Measurements from ENCODE around the gene LIN54. TPM values are rescaled to one million over a fixed set of nuclear protein-coding genes. Genes with fewer than 3 reads are reported as not detected.

The LIN54 gene
- total and polyA plus RNA-seq, 2 of the 13 experiments (the other 11 are each of a cell fraction or from before 2014, with no cell fraction given): 25.2 to 32.9 TPM

DNA sequence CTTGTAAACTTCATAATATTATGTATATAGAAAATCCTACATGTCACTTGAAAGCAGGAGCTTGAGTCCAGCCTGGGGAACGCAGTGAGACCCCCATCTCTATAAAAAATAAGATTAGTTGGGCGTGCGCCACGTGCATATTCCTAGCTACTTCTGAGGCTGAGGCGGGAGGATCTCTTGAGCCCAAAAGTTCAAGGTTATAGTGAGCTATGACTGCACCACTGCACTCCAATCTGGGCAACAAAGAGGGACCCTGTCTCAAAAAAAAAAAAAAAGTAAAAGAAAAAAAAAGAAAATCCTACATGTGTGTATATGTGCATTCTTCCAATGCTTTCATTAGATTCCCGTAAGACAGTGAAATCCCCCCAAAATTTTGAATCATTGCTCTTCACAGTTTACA, 121.3 kb downstream of the LIN54 start (continued):
- TF ChIP-seq HDAC1 (CRISPR knock-in tag; IDR thresholded peaks at IDR 0.05): 0 out of 2 replicates have a peak, but pooled peaks have one; percentile 22
- TF ChIP-seq MXI1 (IDR thresholded peaks at IDR 0.05; ENCODE audit: borderline replicate concordance, low read depth, low read length): peak; percentile 40; the same call in 1 of the 3 replicates
- TF ChIP-seq SAP130 (CRISPR knock-in tag; IDR thresholded peaks at IDR 0.05; ENCODE audit: low read depth): peak; percentile 59
- TF ChIP-seq POLR2A (IDR thresholded peaks at IDR 0.05; ENCODE audit: insufficient read depth in 1 of 2, low read depth in 2 of 2, low read length in 2 of 2): peak in 1 of 2 experiments; percentile 64; a peak in 1 of 4 replicates
- TF ChIP-seq MYC (CRISPR knock-in tag; IDR thresholded peaks at IDR 0.05; ENCODE audit: borderline replicate concordance): peak; percentile 30; the same call in 1 of the 2 replicates

DNA sequence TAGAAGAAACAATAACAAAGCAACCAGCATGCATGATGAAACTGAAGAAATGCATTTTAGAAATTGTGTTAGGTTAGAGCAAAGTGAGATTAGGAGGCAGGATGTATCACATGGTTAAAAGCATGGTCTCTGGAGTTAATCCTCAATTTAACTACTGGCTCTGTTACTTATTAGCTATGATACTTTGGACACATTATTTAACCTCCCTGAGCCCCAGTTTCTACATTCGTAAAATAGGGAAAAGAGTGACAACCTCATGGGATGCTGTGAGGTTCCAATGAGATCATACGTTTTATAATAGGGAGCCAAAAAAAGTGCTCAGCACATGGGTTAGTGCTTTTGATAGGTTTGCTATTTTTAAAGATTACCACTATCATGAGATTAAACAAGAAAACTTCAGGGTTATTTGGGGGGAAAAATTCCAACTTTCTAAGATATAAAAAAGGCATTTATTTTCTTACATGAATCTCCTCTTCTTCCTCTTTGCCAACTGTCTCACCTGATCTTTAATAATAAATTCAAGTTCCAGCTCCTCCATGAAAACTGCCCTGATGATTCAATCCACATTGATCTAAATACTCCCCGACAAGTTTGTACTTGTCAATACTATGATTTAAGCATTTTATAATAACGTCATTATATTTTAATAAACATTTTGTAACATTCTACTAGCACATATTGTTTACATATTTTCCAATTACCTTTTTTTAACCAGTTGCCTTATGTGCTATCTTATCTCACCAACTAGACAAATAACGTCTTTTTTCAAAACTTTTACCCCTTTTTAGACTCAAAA, 124.3 kb downstream of the LIN54 start:
- peak; percentile 78 for DNase-seq (ENCODE audit: low spot score)
- H3K9me3 ChIP-seq (ENCODE audit: low read length): no peaks in the 10 kb centered on the region
- H3K9ac ChIP-seq (ENCODE audit: insufficient read depth, low read depth, low read length): peak overlapping the region; percentile 100
- peaks cover 3 to 20% of the 10 kb centered on the region in 2 experiments; a peak in 4 of 5 replicates for H3K36me3 ChIP-seq (replicated peaks in 1 of 2; ENCODE audit: control insufficient read depth in 1 of 2, insufficient read depth in 2 of 2, low read length in 2 of 2)
- WGBS (ENCODE audit: low lambda C conversion rate): 2% methylated on average over 5 of the region's 5 CpGs
- no peak overlapping the region for H2AFZ ChIP-seq (ENCODE audit: low read length)
- peaks cover 52% of the 10 kb centered on the region for H4K20me1 ChIP-seq (ENCODE audit: insufficient read depth, low read length)
- ChIA-PET CTCF (ENCODE audit: low intra/inter-chr PET ratio, low total read pairs) (no interaction called here), POLR2A (interaction anchor here (1.1 to 6.9 kb wide), 5 partner anchors 8 to 149 kb away, joined by 3 to 76 read pairs (median 6); partner anchors contain the start of genes COPS4 and THAP9)
- no peaks in the 10 kb centered on the region; a peak in 2 of 5 replicates for H3K27me3 ChIP-seq (ENCODE audit: control insufficient read depth in 1 of 2, insufficient read depth in 2 of 2, low read length in 2 of 2)
- peak; percentile 56 for FAIRE-seq
- H3K4me2 ChIP-seq (ENCODE audit: low read depth, low read length): peak overlapping the region; percentile 93
- peaks cover 95% of the 10 kb centered on the region for H3K79me2 ChIP-seq (ENCODE audit: insufficient read depth, low read length)
- intact Hi-C loops (cut with micrococcal nuclease; ENCODE audit: unreplicated experiment) (loop anchor here (5.0 to 10.0 kb wide), 2 partner anchors 126 to 398 kb away; partner anchors contain the start of genes COQ2 and LIN54), in situ Hi-C loops (cut with HindIII; ENCODE audit: extremely low pct_ligation_motif_present, low pct_unique_long_range_greater_than_20kb) (loop anchor here (5.0 kb wide), 1 partner anchor 126 kb away; the partner anchor contains the start of gene LIN54)
- H3K27ac ChIP-seq (ENCODE audit: extremely low read length, insufficient read depth, low read length): peak overlapping the region; percentile 75
- peak; percentile 59 for ATAC-seq
- H3K4me3 ChIP-seq (replicated peaks in 1 of 3; ENCODE audit: insufficient read depth in 1 of 3, low read depth in 2 of 3, low read length in 3 of 3): peak overlapping the region; percentile 74 to 91 (median 81); a peak in 5 of 6 replicates
- peaks cover 51% of the 10 kb centered on the region for H3K4me1 ChIP-seq (ENCODE audit: insufficient read depth, low read length)
- BruUV-seq (replicated peaks): TSS peak; percentile 94
- TF ChIP-seq EP300 (IDR thresholded peaks at IDR 0.05; ENCODE audit: low read depth in 2 of 2, low read length in 2 of 2) (peak in 1 of 2 experiments; percentile 28; a peak in 1 of 4 replicates), EP300 (CRISPR knock-in tag; IDR thresholded peaks at IDR 0.05; ENCODE audit: borderline replicate concordance) (no peak), ATF7 (IDR thresholded peaks at IDR 0.05) (peak; percentile 2; the same call in 1 of the 2 replicates), ATF7 (CRISPR knock-in tag; IDR thresholded peaks at IDR 0.05) (no peak), PCBP2 (optimal IDR thresholded peaks at IDR 0.05; ENCODE audit: low read depth, low read length, poor library complexity, severe bottlenecking) (no peak), RFX5 (IDR thresholded peaks at IDR 0.05; ENCODE audit: low read depth, low read length) (no peak), ZNF256 (CRISPR knock-in tag; conservative IDR thresholded peaks at IDR 0.05) (no peak), NR2F1 (CRISPR knock-in tag; IDR thresholded peaks at IDR 0.05) (no peak)
- TF ChIP-seq, protein P1, sequence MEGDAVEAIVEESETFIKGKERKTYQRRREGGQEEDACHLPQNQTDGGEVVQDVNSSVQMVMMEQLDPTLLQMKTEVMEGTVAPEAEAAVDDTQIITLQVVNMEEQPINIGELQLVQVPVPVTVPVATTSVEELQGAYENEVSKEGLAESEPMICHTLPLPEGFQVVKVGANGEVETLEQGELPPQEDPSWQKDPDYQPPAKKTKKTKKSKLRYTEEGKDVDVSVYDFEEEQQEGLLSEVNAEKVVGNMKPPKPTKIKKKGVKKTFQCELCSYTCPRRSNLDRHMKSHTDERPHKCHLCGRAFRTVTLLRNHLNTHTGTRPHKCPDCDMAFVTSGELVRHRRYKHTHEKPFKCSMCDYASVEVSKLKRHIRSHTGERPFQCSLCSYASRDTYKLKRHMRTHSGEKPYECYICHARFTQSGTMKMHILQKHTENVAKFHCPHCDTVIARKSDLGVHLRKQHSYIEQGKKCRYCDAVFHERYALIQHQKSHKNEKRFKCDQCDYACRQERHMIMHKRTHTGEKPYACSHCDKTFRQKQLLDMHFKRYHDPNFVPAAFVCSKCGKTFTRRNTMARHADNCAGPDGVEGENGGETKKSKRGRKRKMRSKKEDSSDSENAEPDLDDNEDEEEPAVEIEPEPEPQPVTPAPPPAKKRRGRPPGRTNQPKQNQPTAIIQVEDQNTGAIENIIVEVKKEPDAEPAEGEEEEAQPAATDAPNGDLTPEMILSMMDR (CRISPR knock-in tag; IDR thresholded peaks at IDR 0.05): no peak
- TF ChIP-seq, protein P2, sequence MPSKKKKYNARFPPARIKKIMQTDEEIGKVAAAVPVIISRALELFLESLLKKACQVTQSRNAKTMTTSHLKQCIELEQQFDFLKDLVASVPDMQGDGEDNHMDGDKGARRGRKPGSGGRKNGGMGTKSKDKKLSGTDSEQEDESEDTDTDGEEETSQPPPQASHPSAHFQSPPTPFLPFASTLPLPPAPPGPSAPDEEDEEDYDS (CRISPR knock-in tag; IDR thresholded peaks at IDR 0.05): peak; percentile 98
- TF ChIP-seq, protein P3, sequence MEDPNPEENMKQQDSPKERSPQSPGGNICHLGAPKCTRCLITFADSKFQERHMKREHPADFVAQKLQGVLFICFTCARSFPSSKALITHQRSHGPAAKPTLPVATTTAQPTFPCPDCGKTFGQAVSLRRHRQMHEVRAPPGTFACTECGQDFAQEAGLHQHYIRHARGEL (CRISPR knock-in tag; IDR thresholded peaks at IDR 0.05): no peak
